ENCODE results near the gene LSM7. TPM values are rescaled to one million over a fixed set of nuclear protein-coding genes. Genes with fewer than 3 reads are reported as not detected.
"Not testable (repeated sequence)": the region's sequence is repeated elsewhere in the genome, so short reads cannot be mapped to it uniquely, and the experiment has no call there.

Gene LSM7
- total RNA-seq, 6 donors from 2014 or later: 58.6 to 127 (median 89.8) TPM

DNA sequence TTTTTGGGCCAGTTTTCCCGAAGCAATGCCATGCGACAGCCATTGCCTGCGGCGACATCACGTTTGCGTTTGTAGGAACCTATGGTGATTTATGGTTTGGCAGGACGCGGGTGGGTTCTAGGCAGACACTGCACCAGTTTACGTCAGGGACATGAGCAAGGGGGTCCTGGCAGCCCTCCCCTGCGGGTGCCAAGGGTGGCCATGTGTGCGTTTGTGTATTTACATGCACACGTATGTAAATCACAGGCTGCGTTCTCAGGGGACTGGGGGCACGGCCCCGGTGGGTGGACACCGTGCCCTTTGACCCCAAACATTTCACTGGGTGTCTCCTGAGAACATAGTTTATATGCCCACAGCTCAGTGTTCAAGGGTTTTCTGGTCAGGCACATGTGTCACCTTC, 22.3 kb upstream of the LSM7 start:
- Histone ChIP-seq H3K4me1 (no peaks in the 10 kb centered on the region), H3K4me3 (no peak overlapping the region), H3K9me3 (no peaks in the 10 kb centered on the region), H3K27me3 (no peaks in the 10 kb centered on the region), H3K36me3 (peaks cover 3 to 63% (median 31%) of the 10 kb centered on the region in 4 donors), H3K27ac (no peak overlapping the region)
- no peak for ATAC-seq (ENCODE audit: low FRiP score in 2 of 2)
- TF ChIP-seq, protein P1, sequence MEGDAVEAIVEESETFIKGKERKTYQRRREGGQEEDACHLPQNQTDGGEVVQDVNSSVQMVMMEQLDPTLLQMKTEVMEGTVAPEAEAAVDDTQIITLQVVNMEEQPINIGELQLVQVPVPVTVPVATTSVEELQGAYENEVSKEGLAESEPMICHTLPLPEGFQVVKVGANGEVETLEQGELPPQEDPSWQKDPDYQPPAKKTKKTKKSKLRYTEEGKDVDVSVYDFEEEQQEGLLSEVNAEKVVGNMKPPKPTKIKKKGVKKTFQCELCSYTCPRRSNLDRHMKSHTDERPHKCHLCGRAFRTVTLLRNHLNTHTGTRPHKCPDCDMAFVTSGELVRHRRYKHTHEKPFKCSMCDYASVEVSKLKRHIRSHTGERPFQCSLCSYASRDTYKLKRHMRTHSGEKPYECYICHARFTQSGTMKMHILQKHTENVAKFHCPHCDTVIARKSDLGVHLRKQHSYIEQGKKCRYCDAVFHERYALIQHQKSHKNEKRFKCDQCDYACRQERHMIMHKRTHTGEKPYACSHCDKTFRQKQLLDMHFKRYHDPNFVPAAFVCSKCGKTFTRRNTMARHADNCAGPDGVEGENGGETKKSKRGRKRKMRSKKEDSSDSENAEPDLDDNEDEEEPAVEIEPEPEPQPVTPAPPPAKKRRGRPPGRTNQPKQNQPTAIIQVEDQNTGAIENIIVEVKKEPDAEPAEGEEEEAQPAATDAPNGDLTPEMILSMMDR (IDR thresholded peaks at IDR 0.05): no peak
- no peak for TF ChIP-seq EP300 (IDR thresholded peaks at IDR 0.05)
- no peak for TF ChIP-seq POLR2AphosphoS5 (IDR thresholded peaks at IDR 0.05)
- TF ChIP-seq POLR2A (IDR thresholded peaks at IDR 0.05): no peak
- peak in 1 of 2 donors; percentile 50 for DNase-seq
- 95 to 97% methylated on average over 16 of the region's 16 CpGs for WGBS, 2 donors

DNA sequence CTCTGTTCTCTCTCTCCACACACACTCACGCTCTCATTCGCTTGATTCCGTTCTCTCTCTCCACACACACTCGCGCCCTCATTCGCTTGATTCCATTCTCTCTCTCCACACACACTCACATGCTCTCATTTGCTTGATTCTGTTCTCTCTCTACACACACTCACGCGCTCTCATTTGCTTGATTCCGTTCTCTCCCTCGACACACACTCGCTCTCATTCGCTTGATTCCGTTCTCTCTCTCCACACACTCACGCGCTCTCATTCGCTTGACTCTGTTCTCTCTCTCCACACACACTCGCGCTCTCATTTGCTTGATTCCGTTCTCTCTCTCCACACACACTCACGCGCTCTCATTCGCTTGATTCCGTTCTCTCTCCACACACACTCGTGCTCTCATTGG, 21.4 kb upstream of the LSM7 start:
- 92 to 93% methylated on average over 24 of the region's 24 CpGs for WGBS, 2 donors

DNA sequence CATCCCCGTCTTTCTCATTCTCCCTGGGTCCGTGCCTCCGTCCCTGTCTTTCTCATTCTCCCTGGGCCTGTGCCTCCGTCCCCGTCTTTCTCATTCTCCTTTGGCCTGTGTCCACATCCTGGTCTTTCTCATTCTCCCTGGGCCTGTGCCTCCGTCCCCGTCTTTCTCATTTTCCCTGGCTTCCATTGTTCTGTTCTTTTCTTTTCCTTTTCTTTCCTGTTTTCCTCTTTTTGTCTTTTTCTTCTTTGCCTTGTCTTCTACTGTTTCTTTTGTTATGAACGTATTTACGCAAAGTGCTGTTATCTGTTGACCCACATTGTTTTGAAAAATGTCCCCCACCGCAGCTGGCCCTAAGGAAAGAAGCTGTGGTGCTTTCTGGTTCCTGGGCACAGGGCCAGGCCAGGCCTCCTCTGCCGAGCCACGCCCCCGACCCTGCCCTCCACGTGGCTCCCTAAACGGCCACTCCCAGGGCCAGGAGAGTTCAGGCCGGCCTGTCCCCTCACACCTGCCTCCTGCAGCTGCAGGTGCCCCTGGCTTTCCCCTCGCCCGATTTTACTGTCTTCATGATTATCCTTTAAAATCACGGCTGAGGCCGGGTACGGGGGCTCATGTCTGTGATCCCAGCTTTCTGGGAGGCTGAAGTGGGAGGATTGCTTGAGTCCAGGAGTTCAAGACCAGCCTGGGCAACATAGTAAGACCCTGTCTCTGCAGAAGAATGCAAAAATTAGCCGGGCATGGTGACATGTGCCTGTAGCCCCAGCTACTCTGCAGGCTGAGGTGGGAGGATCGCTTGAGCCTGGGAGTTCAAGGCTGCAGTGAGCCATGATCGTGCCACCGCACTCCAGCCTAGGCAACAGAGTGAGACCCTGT, 17.6 kb upstream of the LSM7 start:
- TF ChIP-seq, protein P1 (IDR thresholded peaks at IDR 0.05): no peak
- TF ChIP-seq EP300 (IDR thresholded peaks at IDR 0.05) (no peak), POLR2AphosphoS5 (IDR thresholded peaks at IDR 0.05) (no peak)
- ATAC-seq (ENCODE audit: low FRiP score in 2 of 2) (peak in 1 of 2 donors; percentile 47), DNase-seq (peak; percentile 47 to 82)
- WGBS, 2 donors: 71 to 74% methylated on average over 24 to 25 of the region's 25 CpGs
- Histone ChIP-seq H3K9me3 (no peaks in the 10 kb centered on the region), H3K4me1 (peaks cover 0 to 3% (median 0%) of the 10 kb centered on the region in 4 donors), H3K27me3 (no peaks in the 10 kb centered on the region), H3K4me3 (no peak overlapping the region), H3K36me3 (peaks cover 0 to 56% (median 23%) of the 10 kb centered on the region in 4 donors), H3K27ac (no peak overlapping the region)

More for the DNA sequence above, 21.4 kb upstream of the LSM7 start:
- DNase-seq; H3K27ac ChIP-seq; H3K4me3 ChIP-seq; H3K27me3 ChIP-seq; H3K4me1 ChIP-seq; H3K9me3 ChIP-seq; ATAC-seq (ENCODE audit: low FRiP score in 2 of 2): not testable (repeated sequence)
- peaks cover 3 to 65% (median 34%) of the 10 kb centered on the region in 4 donors for H3K36me3 ChIP-seq

DNA sequence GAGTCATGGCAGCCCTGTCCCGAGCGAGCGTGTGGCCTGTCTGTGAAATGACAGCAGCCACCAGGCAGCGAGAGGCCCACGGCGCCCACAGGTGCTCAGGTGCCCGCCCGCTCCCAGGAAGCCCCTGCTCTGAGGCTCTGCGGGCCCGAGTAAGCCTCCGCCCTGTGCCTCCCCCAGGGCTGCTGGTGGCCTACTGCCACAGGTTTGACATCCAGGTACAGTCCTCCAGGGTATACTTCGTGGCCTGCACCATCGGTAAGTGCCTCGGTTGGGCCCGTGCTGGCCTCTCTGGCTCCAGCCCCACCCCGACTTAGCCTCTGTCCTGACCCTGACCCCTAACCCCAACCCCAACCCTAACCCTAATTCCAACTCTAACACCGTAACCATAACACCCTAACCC, 16.7 kb upstream of the LSM7 start:
- ATAC-seq (ENCODE audit: low FRiP score in 2 of 2) (peak in 1 of 2 donors; percentile 38), DNase-seq (peak in 1 of 2 donors; percentile 62)
- Histone ChIP-seq H3K27ac (no peak overlapping the region), H3K36me3 (peaks cover 0 to 56% (median 26%) of the 10 kb centered on the region in 4 donors), H3K27me3 (no peaks in the 10 kb centered on the region), H3K4me1 (peaks cover 0 to 3% (median 0%) of the 10 kb centered on the region in 4 donors), H3K4me3 (no peak overlapping the region), H3K9me3 (no peaks in the 10 kb centered on the region)
- WGBS, 2 donors: 96 to 98% methylated on average over 5 to 17 of the region's 17 CpGs
- no peak for TF ChIP-seq EP300 (IDR thresholded peaks at IDR 0.05)
- TF ChIP-seq POLR2A (IDR thresholded peaks at IDR 0.05): no peak
- TF ChIP-seq, protein P1 (IDR thresholded peaks at IDR 0.05): no peak
- no peak for TF ChIP-seq POLR2AphosphoS5 (IDR thresholded peaks at IDR 0.05)

DNA sequence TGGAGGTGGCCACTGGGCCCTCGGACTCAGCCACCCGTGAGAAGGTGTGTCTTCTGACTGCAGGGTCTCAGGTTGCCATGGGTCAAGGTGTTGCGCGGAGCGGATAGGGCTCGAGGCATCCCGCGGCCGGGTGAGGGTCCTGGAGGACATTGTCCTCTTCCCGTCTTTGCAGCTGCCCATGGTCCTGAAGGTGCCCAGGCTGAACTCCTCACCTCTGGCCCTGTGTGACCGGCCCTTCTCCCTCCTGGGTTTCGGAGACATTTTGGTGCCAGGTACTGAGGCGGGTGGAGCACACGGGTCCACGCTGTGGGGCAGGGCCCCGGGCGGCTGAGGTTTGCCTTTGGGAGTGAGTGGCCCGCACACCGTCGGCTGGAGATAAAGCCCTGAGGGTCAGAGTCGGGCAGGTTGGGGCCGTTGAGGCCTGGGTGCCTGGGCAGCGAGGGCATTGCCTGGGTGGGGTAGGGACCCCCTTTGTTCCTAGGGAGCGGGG, 16.0 kb upstream of the LSM7 start:
- H3K36me3 ChIP-seq: peaks cover 0 to 59% (median 31%) of the 10 kb centered on the region in 4 donors
- DNase-seq: peak in 1 of 2 donors; percentile 52
- ATAC-seq (ENCODE audit: low FRiP score in 2 of 2): peak in 1 of 2 donors; percentile 16
- TF ChIP-seq EP300 (IDR thresholded peaks at IDR 0.05) (no peak), POLR2A (IDR thresholded peaks at IDR 0.05) (no peak), POLR2AphosphoS5 (IDR thresholded peaks at IDR 0.05) (no peak)
- TF ChIP-seq, protein P1 (IDR thresholded peaks at IDR 0.05): no peak
- peaks cover 0 to 3% (median 0%) of the 10 kb centered on the region in 4 donors for H3K4me1 ChIP-seq
- no peak overlapping the region for H3K27ac ChIP-seq
- H3K9me3 ChIP-seq: no peaks in the 10 kb centered on the region
- H3K27me3 ChIP-seq: no peaks in the 10 kb centered on the region
- H3K4me3 ChIP-seq: no peak overlapping the region
- WGBS, 2 donors: 94 to 97% methylated on average over 6 to 24 of the region's 24 CpGs
